Measurements from ENCODE around the gene FHIT.

FHIT gene

GRCh38 chr3:59772416-59773408 is 1478.5 kb downstream of the FHIT start:
- no peak for DNase-seq

GRCh38 chr3:59771768-59772181 is 1479.5 kb downstream of the FHIT start:
- DNase-seq, result no peak

- DNase-seq, result no peak
Observed at GRCh38 chr3:59769127-59769750, 1482.0 kb downstream of the FHIT start.

GRCh38 chr3:59766200-59766872 is 1484.9 kb downstream of the FHIT start:
- DNase-seq, result no peak

GRCh38 chr3:59764171-59764570 is 1487.1 kb downstream of the FHIT start:
- DNase-seq, result no peak

GRCh38 chr3:59762941-59763340 is 1488.3 kb downstream of the FHIT start:
- DNase-seq, result no peak

- no peak for DNase-seq
Observed at GRCh38 chr3:59759298-59760031, 1491.8 kb downstream of the FHIT start.

GRCh38 chr3:59758672-59759071 is 1492.6 kb downstream of the FHIT start:
- no peak for DNase-seq

GRCh38 chr3:59756934-59757333 is 1494.3 kb downstream of the FHIT start:
- no peak for DNase-seq

- DNase-seq, result no peak
Observed at GRCh38 chr3:59754456-59755129, 1496.7 kb downstream of the FHIT start.

- no peak for DNase-seq
Observed at GRCh38 chr3:59753808-59754450, 1497.3 kb downstream of the FHIT start.

- no peak for DNase-seq
Observed at GRCh38 chr3:59752925-59753324, 1498.3 kb downstream of the FHIT start.

- DNase-seq, result no peak
Observed at GRCh38 chr3:59751606-59752005, 1499.6 kb downstream of the FHIT start.

GRCh38 chr3:59750391-59750790 is 1500.9 kb downstream of the FHIT start:
- no peak for DNase-seq

- DNase-seq, result no peak
Observed at GRCh38 chr3:59749291-59749690, 1502.0 kb downstream of the FHIT start.

- DNase-seq, result no peak
Observed at GRCh38 chr3:59746585-59746984, 1504.7 kb downstream of the FHIT start.

GRCh38 chr3:59737241-59737640 is 1514.0 kb downstream of the FHIT start:
- no peak for DNase-seq

GRCh38 chr3:59734061-59734460 is 1517.2 kb downstream of the FHIT start:
- DNase-seq, result no peak

GRCh38 chr3:59733041-59733809 is 1518.0 kb downstream of the FHIT start:
- no peak for DNase-seq

GRCh38 chr3:59731943-59732342 is 1519.3 kb downstream of the FHIT start:
- DNase-seq, result no peak

- DNase-seq, result no peak
Observed at GRCh38 chr3:59730591-59730990, 1520.7 kb downstream of the FHIT start.

Measured in NCI-H146 (cell line).